Stomach (tissue), 9 donors: ENCODE results near the gene COL5A3. TPM values are rescaled to one million over a fixed set of nuclear protein-coding genes. Genes with fewer than 3 reads are reported as not detected.

Experiments used
- DNase-seq, 2 donors: peaks; one replicate each; pipeline versions ENCODE4 v3.0.0 to v3.0.0-alpha.2; 2013 to 2019
- H3K27ac ChIP-seq, 5 donors: fragments of 200-600 bp in 4 of 5; sonication (generic) in 4 of 5; one replicate each; pipeline ENCODE4 v1.5.1; 2013 to 2019; ENCODE audit warnings: mild to moderate bottlenecking in 1 of 5, moderate library complexity in 1 of 5
- H3K27me3 ChIP-seq, 3 donors: fragments of 200-600 bp; sonication (generic); one replicate each; pipeline ENCODE4 v1.5.1; 2017 to 2019; ENCODE audit warnings: mixed run types in 1 of 3
- H3K36me3 ChIP-seq, 4 donors: fragments of 200-600 bp; sonication (generic); 1 replicate in 3 of 4; 2 replicates in 1 of 4; pipeline ENCODE4 v1.5.1; 2016 to 2019
- H3K4me1 ChIP-seq, 4 donors: fragments of 200-600 bp; sonication (generic); one replicate each; pipeline ENCODE4 v1.5.1; 2016 to 2019
- H3K4me3 ChIP-seq, 4 donors: fragments of 200-600 bp; sonication (generic) in 3 of 4; one replicate each; pipeline ENCODE4 v1.5.1; 2016 to 2019; ENCODE audit warnings: mild to moderate bottlenecking in 1 of 4
- H3K9me3 ChIP-seq, 4 donors: fragments of 200-600 bp; sonication (generic); one replicate each; pipeline ENCODE4 v1.5.1; 2016 to 2019
- CTCF ChIP-seq, 7 experiments: fragments of 450-650 bp in 4 of 7; fragments of 200-600 bp in 3 of 7; sonication (generic) in 3 of 7; IDR thresholded peaks; one replicate each; pipeline ENCODE4 v1.5.1; 2016 to 2019; ENCODE audit warnings: antibody characterized with exemption in 7 of 7, control low read depth in 2 of 7, mild to moderate bottlenecking in 1 of 7
- EP300 ChIP-seq: sonication (generic); formaldehyde crosslinking; IDR thresholded peaks from one replicate; pipeline ENCODE4 v1.6.1; 2017; ENCODE audit warnings: antibody characterized with exemption
- POLR2A ChIP-seq, 4 donors: fragments of 450-650 bp; IDR thresholded peaks; one replicate each; pipeline ENCODE4 v1.6.1; 2016; ENCODE audit warnings: antibody characterized with exemption in 4 of 4, control low read depth in 2 of 4, mild to moderate bottlenecking in 1 of 4, moderate library complexity in 1 of 4
- POLR2AphosphoS5 ChIP-seq, 3 donors: sonication (generic); formaldehyde crosslinking; IDR thresholded peaks; one replicate each; pipeline ENCODE4 v1.6.1; 2016; ENCODE audit warnings: antibody characterized with exemption in 3 of 3
- WGBS, 5 donors: extraction: QIAGEN DNeasy Blood & Tissue Kit in 3 of 5; methylation state at CpG; one replicate each; pipeline versions ENCODE4 v1.1.5 to v1.1.7; 2013 to 2018; 5-methylcytosine and 5-hydroxymethylcytosine counted together
- intact Hi-C: fragments of 100-400 bp; cut with DNase I; formaldehyde crosslinking; loops from one replicate; pipeline ENCODE4 v1.15.1; 2023; ENCODE audit warnings: low total_unique reads
- polyA plus RNA-seq, 3 donors: library from polyadenylated mRNA; stranded (reverse); fragments of 200-250 nt; gene quantifications; one replicate each; pipeline ENCODE4 v1.2.3, GENCODE V29; 2013
- total RNA-seq, 5 donors: library from RNA; depleted of rRNA; stranded (reverse); fragments of >200 nt; gene quantifications; one replicate each; pipeline versions ENCODE4 v1.1.0 to v1.2.3, GENCODE V29; 2014 to 2016
- donor health status: healthy with polysubstance abuse.
- donor health status: Bipolar disorder and iron deficiency.
- donor health status: healthy.

The COL5A3 gene
- total and polyA plus RNA-seq, 8 donors, result 0.58 to 25.5 (median 5.5) TPM

- H3K4me3 ChIP-seq, result no peak overlapping the region
- H3K36me3 ChIP-seq, result peaks cover 0 to 32% (median 11%) of the 10 kb centered on the region in 4 donors
- peaks cover 0 to 7% (median 0%) of the 10 kb centered on the region in 4 donors for H3K4me1 ChIP-seq
- intact Hi-C loops, result no loop called here
- no peak overlapping the region for H3K27ac ChIP-seq
- H3K9me3 ChIP-seq, result no peaks in the 10 kb centered on the region
- TF ChIP-seq EP300 (no peak), POLR2AphosphoS5 (IDR thresholded peaks at IDR 0.05) (no peak), CTCF (IDR thresholded peaks at IDR 0.05) (no peak), POLR2A (IDR thresholded peaks at IDR 0.05) (no peak)
- H3K27me3 ChIP-seq, result peaks cover 0 to 62% (median 11%) of the 10 kb centered on the region in 3 donors
- 54 to 64% (median 60%) methylated on average over 5 of the region's 5 CpGs for WGBS, 5 donors
- DNase-seq, result no peak
These were observed 13.8 kb downstream of the COL5A3 start for GRCh38 chr19:9996541-9996940.

GRCh38 chr19:9995999-9996398 lies 14.3 kb downstream of the COL5A3 start:
- Histone ChIP-seq H3K36me3 (peaks cover 0 to 38% (median 11%) of the 10 kb centered on the region in 4 donors), H3K27ac (no peak overlapping the region), H3K4me3 (no peak overlapping the region), H3K4me1 (peaks cover 0 to 7% (median 0%) of the 10 kb centered on the region in 4 donors), H3K27me3 (peaks cover 0 to 62% (median 11%) of the 10 kb centered on the region in 3 donors), H3K9me3 (no peaks in the 10 kb centered on the region)
- TF ChIP-seq EP300 (no peak), POLR2A (IDR thresholded peaks at IDR 0.05) (no peak), CTCF (IDR thresholded peaks at IDR 0.05) (no peak), POLR2AphosphoS5 (IDR thresholded peaks at IDR 0.05) (no peak)
- DNase-seq, result no peak
- intact Hi-C loops, result no loop called here
- 51 to 67% (median 62%) methylated on average over 7 of the region's 7 CpGs for WGBS, 5 donors

- Histone ChIP-seq H3K4me1 (peaks cover 0 to 2% (median 0%) of the 10 kb centered on the region in 4 donors), H3K9me3 (no peaks in the 10 kb centered on the region), H3K27ac (no peak overlapping the region), H3K27me3 (peaks cover 0 to 60% (median 11%) of the 10 kb centered on the region in 3 donors), H3K36me3 (peaks cover 0 to 39% (median 11%) of the 10 kb centered on the region in 4 donors), H3K4me3 (no peak overlapping the region)
- no peak for DNase-seq
- intact Hi-C loops, result no loop called here
- no peak for TF ChIP-seq POLR2AphosphoS5 (IDR thresholded peaks at IDR 0.05)
- TF ChIP-seq POLR2A (IDR thresholded peaks at IDR 0.05), result no peak
- TF ChIP-seq CTCF (IDR thresholded peaks at IDR 0.05), result no peak
- TF ChIP-seq EP300, result no peak
- WGBS, 5 donors, result 72 to 80% (median 75%) methylated on average over 8 of the region's 8 CpGs
These were observed 15.2 kb downstream of the COL5A3 start for GRCh38 chr19:9995084-9995483.

- H3K36me3 ChIP-seq, result peaks cover 0 to 31% (median 14%) of the 10 kb centered on the region in 4 donors
- H3K4me1 ChIP-seq, result no peaks in the 10 kb centered on the region
- peaks cover 0 to 36% (median 5%) of the 10 kb centered on the region in 3 donors for H3K27me3 ChIP-seq
- no peak overlapping the region for H3K27ac ChIP-seq
- intact Hi-C loops, result no loop called here
- DNase-seq, result no peak
- WGBS, 5 donors, result 56 to 64% (median 58%) methylated on average over 11 of the region's 11 CpGs
- H3K9me3 ChIP-seq, result no peaks in the 10 kb centered on the region
- no peak overlapping the region for H3K4me3 ChIP-seq
- no peak for TF ChIP-seq POLR2AphosphoS5 (IDR thresholded peaks at IDR 0.05)
- TF ChIP-seq CTCF (IDR thresholded peaks at IDR 0.05), result no peak
- no peak for TF ChIP-seq EP300
- TF ChIP-seq POLR2A (IDR thresholded peaks at IDR 0.05), result no peak
These were observed 18.7 kb downstream of the COL5A3 start for GRCh38 chr19:9991425-9992191.
